ENCODE results near the gene SPTBN4. TPM values are rescaled to one million over a fixed set of nuclear protein-coding genes. Genes with fewer than 3 reads are reported as not detected.
"Not testable (repeated sequence)": the region's sequence is repeated elsewhere in the genome, so short reads cannot be mapped to it uniquely, and the experiment has no call there.

Gene SPTBN4
- total RNA-seq, 1 experiment from 2014 or later = 4.5 TPM

GRCh38 chr19:40460185-40460584, 6.6 kb upstream of the SPTBN4 start:
- DNase-seq (ENCODE audit: low spot score) = no peak
- in situ Hi-C loops (cut with HindIII; ENCODE audit: low sequenced_read_pairs) = no loop called here

- in situ Hi-C loops (cut with HindIII; ENCODE audit: low sequenced_read_pairs) = no loop called here
- no peak for DNase-seq (ENCODE audit: low spot score)
Observed at GRCh38 chr19:40461669-40462221, 5.1 kb upstream of the SPTBN4 start.

- in situ Hi-C loops (cut with HindIII; ENCODE audit: low sequenced_read_pairs); DNase-seq (ENCODE audit: low spot score): not testable (repeated sequence)
Observed at GRCh38 chr19:40463587-40464037, 3.2 kb upstream of the SPTBN4 start.

- in situ Hi-C loops (cut with HindIII; ENCODE audit: low sequenced_read_pairs) = no loop called here
- DNase-seq (ENCODE audit: low spot score) = peak; percentile 85
Observed at GRCh38 chr19:40464059-40465024, 2.5 kb upstream of the SPTBN4 start.

- in situ Hi-C loops (cut with HindIII; ENCODE audit: low sequenced_read_pairs) = no loop called here
- no peak for DNase-seq (ENCODE audit: low spot score)
Observed at GRCh38 chr19:40465025-40465556, 1.7 kb upstream of the SPTBN4 start.

GRCh38 chr19:40465557-40466218, 1.1 kb upstream of the SPTBN4 start, which contains the start of gene BLVRB:
BLVRB (minus strand) TSS chr19:40465745; CDS start chr19:40465688, 57 bp downstream.
- in situ Hi-C loops (cut with HindIII; ENCODE audit: low sequenced_read_pairs) = no loop called here
- peak; percentile 100 for DNase-seq (ENCODE audit: low spot score)

- in situ Hi-C loops (cut with HindIII; ENCODE audit: low sequenced_read_pairs) = no loop called here
- DNase-seq (ENCODE audit: low spot score) = peak; percentile 38
Observed at GRCh38 chr19:40466219-40466984, 399 bp upstream of the SPTBN4 start.

- DNase-seq (ENCODE audit: low spot score) = no peak
- in situ Hi-C loops (cut with HindIII; ENCODE audit: low sequenced_read_pairs) = no loop called here
Observed at GRCh38 chr19:40469011-40469410, 2.2 kb downstream of the SPTBN4 start.

GRCh38 chr19:40471111-40471510, 4.3 kb downstream of the SPTBN4 start:
- no peak for DNase-seq (ENCODE audit: low spot score)
- in situ Hi-C loops (cut with HindIII; ENCODE audit: low sequenced_read_pairs) = no loop called here

- in situ Hi-C loops (cut with HindIII; ENCODE audit: low sequenced_read_pairs) = no loop called here
- DNase-seq (ENCODE audit: low spot score) = no peak
Observed at GRCh38 chr19:40472516-40472915, 5.7 kb downstream of the SPTBN4 start.

GRCh38 chr19:40474737-40475136, 7.9 kb downstream of the SPTBN4 start:
- in situ Hi-C loops (cut with HindIII; ENCODE audit: low sequenced_read_pairs) = no loop called here
- no peak for DNase-seq (ENCODE audit: low spot score)

- DNase-seq (ENCODE audit: low spot score); in situ Hi-C loops (cut with HindIII; ENCODE audit: low sequenced_read_pairs): not testable (repeated sequence)
Observed at GRCh38 chr19:40475878-40476644, 9.3 kb downstream of the SPTBN4 start.

GRCh38 chr19:40486017-40486416, 19.2 kb downstream of the SPTBN4 start:
- no peak for DNase-seq (ENCODE audit: low spot score)
- in situ Hi-C loops (cut with HindIII; ENCODE audit: low sequenced_read_pairs) = no loop called here

- no peak for DNase-seq (ENCODE audit: low spot score)
- in situ Hi-C loops (cut with HindIII; ENCODE audit: low sequenced_read_pairs) = no loop called here
Observed at GRCh38 chr19:40489882-40490230, 23.1 kb downstream of the SPTBN4 start.

- DNase-seq (ENCODE audit: low spot score) = no peak
- in situ Hi-C loops (cut with HindIII; ENCODE audit: low sequenced_read_pairs) = no loop called here
Observed at GRCh38 chr19:40492274-40492673, 25.5 kb downstream of the SPTBN4 start.

GRCh38 chr19:40493778-40494177, 27.0 kb downstream of the SPTBN4 start:
- in situ Hi-C loops (cut with HindIII; ENCODE audit: low sequenced_read_pairs) = no loop called here
- DNase-seq (ENCODE audit: low spot score) = no peak

- DNase-seq (ENCODE audit: low spot score) = no peak
- in situ Hi-C loops (cut with HindIII; ENCODE audit: low sequenced_read_pairs) = no loop called here
Observed at GRCh38 chr19:40494191-40494838, 27.5 kb downstream of the SPTBN4 start.

- in situ Hi-C loops (cut with HindIII; ENCODE audit: low sequenced_read_pairs) = no loop called here
- no peak for DNase-seq (ENCODE audit: low spot score)
Observed at GRCh38 chr19:40497214-40497613, 30.4 kb downstream of the SPTBN4 start.

Measured in G401 (cell line).